HUES6 (cell line): ENCODE measurements around the gene KLRB1.
A peak's percentile ranks its signal among the peaks of the same experiment; 100 is the strongest.
"Not testable (repeated sequence)": the region's sequence is repeated elsewhere in the genome, so short reads cannot be mapped to it uniquely, and the experiment has no call there.

Source experiments
- H3K27ac ChIP-seq: 2 replicates; pipeline ENCODE4 v1.7.0; 2013; ENCODE audit warnings: low read depth, mild to moderate bottlenecking, low read length, inconsistent platforms
- H3K27me3 ChIP-seq: 2 replicates; pipeline ENCODE4 v1.6.1; 2013; ENCODE audit warnings: low read length; ENCODE audit not compliant: control insufficient read depth, insufficient read depth
- H3K36me3 ChIP-seq: 2 replicates; pipeline ENCODE4 v1.6.1; 2013; ENCODE audit warnings: low read length; ENCODE audit not compliant: control insufficient read depth, insufficient read depth
- H3K4me1 ChIP-seq: 2 replicates; pipeline ENCODE4 v1.6.1; 2013; ENCODE audit warnings: low read length; ENCODE audit not compliant: control insufficient read depth, insufficient read depth
- H3K4me3 ChIP-seq: 2 replicates; pipeline ENCODE4 v1.5.1; 2013; ENCODE audit warnings: low read depth, low read length
- H3K9ac ChIP-seq: one replicate; pipeline ENCODE4 v1.6.1; 2013; ENCODE audit warnings: mild to moderate bottlenecking, low read length
- H3K9me3 ChIP-seq: 2 replicates; pipeline ENCODE4 v1.6.1; 2013; ENCODE audit warnings: low read depth, low read length; ENCODE audit not compliant: control insufficient read depth, insufficient read depth

The KLRB1 gene

DNA sequence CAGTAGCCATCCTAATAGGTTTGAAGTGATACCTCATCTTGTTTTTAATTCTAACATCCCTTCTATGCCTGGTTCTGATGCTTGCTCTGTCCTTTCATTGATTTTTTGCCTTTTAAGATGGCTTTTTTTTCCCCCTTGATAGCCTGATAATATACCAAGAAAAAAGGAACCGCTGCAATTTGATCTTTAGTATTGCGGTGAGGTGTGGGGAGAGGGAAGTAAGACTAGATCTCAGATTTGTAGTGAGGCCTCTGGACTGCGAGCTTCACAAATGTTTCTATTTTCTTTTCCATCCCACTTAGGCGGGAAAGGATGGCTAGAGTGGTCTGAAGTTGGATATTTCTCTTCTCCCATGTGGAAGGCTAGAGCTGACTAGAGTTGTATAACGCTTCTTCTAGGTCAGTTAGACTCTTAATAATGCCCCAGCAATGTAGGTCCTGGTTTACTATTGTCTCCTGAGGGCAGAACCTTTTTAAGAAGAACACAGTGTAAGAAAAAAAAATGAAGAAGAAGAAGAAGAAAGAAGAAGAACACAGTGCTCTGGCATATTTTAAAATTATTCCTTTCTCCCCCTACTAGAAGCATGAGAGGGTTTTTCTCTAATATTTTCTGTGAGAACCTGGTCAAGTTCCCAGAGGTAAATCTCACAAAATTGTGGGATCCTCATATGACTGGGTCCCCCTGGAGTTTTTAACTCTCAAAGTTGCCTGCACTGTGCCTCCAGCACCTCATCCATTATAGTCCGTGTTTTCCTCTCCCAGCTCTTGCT lies 11.9 kb upstream of the KLRB1 start:
- H3K36me3 ChIP-seq, result no peaks in the 10 kb centered on the region
- H3K27ac ChIP-seq, result no peak overlapping the region
- H3K4me3 ChIP-seq, result no peak overlapping the region
- H3K27me3 ChIP-seq, result no peaks in the 10 kb centered on the region
- no peaks in the 10 kb centered on the region for H3K4me1 ChIP-seq
- no peak overlapping the region for H3K9ac ChIP-seq
- no peaks in the 10 kb centered on the region for H3K9me3 ChIP-seq

DNA sequence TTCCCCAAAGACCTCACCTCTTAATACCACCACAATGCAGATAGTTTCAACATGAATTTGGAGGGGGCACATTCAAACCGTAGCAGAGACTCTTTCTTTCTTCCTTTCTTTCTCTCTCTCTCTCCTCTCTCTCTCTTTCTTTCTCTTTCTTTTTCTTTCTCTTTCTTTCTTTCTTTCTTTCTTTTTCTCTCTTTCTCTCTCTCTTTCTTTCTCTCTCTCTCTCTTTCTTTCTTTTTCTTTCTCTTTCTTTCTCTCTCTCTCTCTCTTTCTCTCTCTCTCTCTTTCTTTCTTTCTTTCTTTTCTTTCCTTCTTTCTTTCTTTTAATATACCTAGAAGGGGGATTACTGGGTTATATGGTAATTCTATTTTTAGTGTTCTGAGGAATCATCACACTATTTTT lies 11.2 kb upstream of the KLRB1 start:
- not testable (repeated sequence) for H3K4me1 ChIP-seq, H3K9ac ChIP-seq, H3K27ac ChIP-seq, H3K36me3 ChIP-seq, H3K9me3 ChIP-seq, H3K27me3 ChIP-seq, H3K4me3 ChIP-seq

DNA sequence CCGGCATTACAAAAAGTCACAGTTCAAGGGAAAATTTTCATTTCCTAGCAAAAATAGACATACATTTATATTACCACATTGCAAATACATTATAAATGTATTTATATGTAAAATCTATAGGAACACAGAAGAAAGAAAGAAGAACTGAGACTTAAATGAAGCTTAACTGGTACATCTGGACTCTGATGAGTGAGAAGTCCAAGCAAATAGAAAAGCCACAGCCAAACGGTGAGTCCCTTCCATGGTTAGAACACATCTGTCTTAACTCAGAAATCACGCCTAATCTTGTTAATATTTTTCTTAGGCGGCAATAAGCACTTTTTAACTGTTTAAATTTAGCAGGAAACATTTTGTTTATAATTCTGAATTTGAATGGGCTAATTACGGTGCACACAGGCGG lies 9.4 kb upstream of the KLRB1 start:
- H3K27ac ChIP-seq, result no peak overlapping the region
- no peak overlapping the region for H3K9ac ChIP-seq
- H3K36me3 ChIP-seq, result no peaks in the 10 kb centered on the region
- no peak overlapping the region for H3K4me3 ChIP-seq
- H3K4me1 ChIP-seq, result no peaks in the 10 kb centered on the region
- no peaks in the 10 kb centered on the region for H3K9me3 ChIP-seq
- no peaks in the 10 kb centered on the region for H3K27me3 ChIP-seq

DNA sequence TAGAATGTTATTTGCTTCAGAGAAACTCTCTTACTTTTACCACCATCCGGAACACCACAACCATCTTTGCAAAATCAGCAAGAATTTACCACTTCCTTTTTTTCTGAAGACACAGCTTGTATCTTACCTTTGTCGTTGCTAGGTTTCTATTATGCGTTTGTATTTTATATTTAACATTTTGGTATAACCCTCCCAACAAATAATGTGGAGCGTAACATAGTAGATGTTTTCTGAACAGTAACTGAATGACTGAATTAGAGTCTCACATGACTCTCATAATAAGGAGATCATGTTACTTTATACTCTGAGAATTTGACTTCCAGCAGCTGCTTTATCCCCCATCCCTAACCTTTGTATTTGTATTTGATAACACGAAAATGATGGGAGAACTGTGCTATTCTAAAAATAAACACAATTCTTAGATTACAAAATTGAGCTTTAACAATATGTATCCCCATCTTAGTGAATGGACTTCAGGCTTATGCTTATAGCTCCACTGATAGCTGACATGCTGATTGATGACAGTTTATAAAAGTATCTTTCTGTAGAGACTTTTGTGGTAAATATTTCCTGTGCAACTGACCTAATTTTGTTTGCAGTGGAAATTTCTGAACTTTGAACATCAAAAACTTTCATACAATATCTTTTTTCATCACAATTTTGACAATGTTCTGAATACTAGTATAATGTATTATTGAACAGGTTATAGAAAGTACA lies 7.9 kb upstream of the KLRB1 start:
- no peak overlapping the region for H3K27ac ChIP-seq
- no peaks in the 10 kb centered on the region for H3K9me3 ChIP-seq
- no peak overlapping the region for H3K4me3 ChIP-seq
- no peak overlapping the region for H3K9ac ChIP-seq
- no peaks in the 10 kb centered on the region for H3K36me3 ChIP-seq
- no peaks in the 10 kb centered on the region for H3K27me3 ChIP-seq
- no peaks in the 10 kb centered on the region for H3K4me1 ChIP-seq

- H3K36me3 ChIP-seq, H3K4me3 ChIP-seq, H3K4me1 ChIP-seq, H3K9me3 ChIP-seq, H3K9ac ChIP-seq, H3K27ac ChIP-seq, H3K27me3 ChIP-seq: not testable (repeated sequence)
These were observed 2.9 kb upstream of the KLRB1 start for GRCh38 chr12:9610606-9611005.

DNA sequence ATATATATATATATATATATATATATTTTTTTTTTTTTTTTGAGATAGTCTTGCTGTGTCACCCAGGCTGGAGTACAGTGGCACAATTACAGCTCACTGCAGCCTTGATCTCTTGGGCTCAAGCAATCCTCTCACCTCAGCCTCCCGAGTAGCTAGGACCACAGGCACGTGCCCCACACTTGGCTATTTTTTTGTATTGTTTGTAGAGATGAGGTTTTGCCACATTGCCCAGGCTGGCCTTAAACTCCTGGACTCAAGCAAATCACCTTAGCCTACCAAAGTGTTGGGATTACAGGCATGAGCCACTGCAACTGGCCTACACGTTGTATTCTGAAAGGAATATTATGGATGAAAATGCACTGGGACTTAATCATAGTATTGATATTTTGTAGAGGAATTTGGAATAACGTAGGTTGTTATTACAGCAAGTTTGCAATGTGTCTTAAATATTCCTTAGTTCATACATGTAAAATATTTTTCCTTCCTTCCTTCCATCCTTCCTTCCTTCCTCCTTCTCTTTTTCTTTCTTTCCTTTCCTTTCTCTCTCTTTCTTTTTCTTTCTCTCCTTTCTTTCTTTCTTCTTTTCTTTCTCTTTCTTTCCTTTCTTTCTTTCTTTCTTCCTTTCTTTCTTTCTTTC lies 862 bp downstream of the KLRB1 start:
- Histone ChIP-seq H3K9ac (no peak overlapping the region), H3K4me1 (peaks cover 1% of the 10 kb centered on the region; the same call in 1 of the 2 replicates)

GRCh38 chr12:9606247-9606646 lies 1.5 kb downstream of the KLRB1 start:
- H3K4me1 ChIP-seq, result peaks cover 7% of the 10 kb centered on the region
- H3K27me3 ChIP-seq, result no peaks in the 10 kb centered on the region
- H3K27ac ChIP-seq, result no peak overlapping the region
- no peaks in the 10 kb centered on the region for H3K36me3 ChIP-seq
- H3K4me3 ChIP-seq, result no peak overlapping the region
- peaks cover 3% of the 10 kb centered on the region for H3K9me3 ChIP-seq
- no peak overlapping the region for H3K9ac ChIP-seq

More for the DNA sequence above, 862 bp downstream of the KLRB1 start:
- H3K27me3 ChIP-seq, result no peaks in the 10 kb centered on the region
- peaks cover 3% of the 10 kb centered on the region for H3K9me3 ChIP-seq
- H3K4me3 ChIP-seq, result no peak overlapping the region
- H3K36me3 ChIP-seq, result no peaks in the 10 kb centered on the region
- H3K27ac ChIP-seq, result no peak overlapping the region

GRCh38 chr12:9605483-9605882 lies 2.2 kb downstream of the KLRB1 start:
- Histone ChIP-seq H3K4me1 (peaks cover 9% of the 10 kb centered on the region), H3K9ac (no peak overlapping the region), H3K4me3 (no peak overlapping the region), H3K9me3 (peaks cover 3% of the 10 kb centered on the region), H3K27ac (no peak overlapping the region), H3K36me3 (no peaks in the 10 kb centered on the region), H3K27me3 (no peaks in the 10 kb centered on the region)

DNA sequence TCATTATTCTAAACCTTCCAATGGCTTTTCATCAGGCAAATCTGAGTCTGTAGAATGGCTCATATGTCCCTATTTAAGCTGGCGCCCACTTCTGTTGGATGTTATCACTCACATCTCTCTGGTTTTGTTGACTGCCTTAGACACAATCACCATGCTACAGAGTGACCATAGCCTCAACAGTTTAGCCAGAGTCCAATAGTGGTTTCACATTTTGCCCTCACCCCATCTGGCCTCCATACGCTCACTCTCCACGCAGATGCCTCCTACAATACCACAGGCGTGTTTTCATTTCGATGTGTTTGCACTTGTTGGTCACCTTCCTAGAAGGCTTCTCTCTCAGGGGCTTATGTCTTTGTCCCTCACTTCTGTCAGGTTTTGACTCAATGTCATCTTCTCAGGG lies 3.4 kb downstream of the KLRB1 start:
- Histone ChIP-seq H3K27ac (no peak overlapping the region), H3K36me3 (no peaks in the 10 kb centered on the region), H3K27me3 (no peaks in the 10 kb centered on the region), H3K4me1 (peaks cover 19% of the 10 kb centered on the region), H3K9me3 (no peaks in the 10 kb centered on the region), H3K9ac (no peak overlapping the region), H3K4me3 (no peak overlapping the region)

- H3K27ac ChIP-seq, result peak overlapping the region; percentile 86; the same call in 1 of the 2 replicates
- H3K4me3 ChIP-seq, result 0 out of 2 replicates have a peak overlapping the region, but pooled peaks have one; percentile 11
- peaks cover 19% of the 10 kb centered on the region for H3K4me1 ChIP-seq
- not testable (repeated sequence) for H3K9me3 ChIP-seq, H3K36me3 ChIP-seq, H3K27me3 ChIP-seq
- H3K9ac ChIP-seq, result peak overlapping the region; percentile 3
These were observed 7.3 kb downstream of the KLRB1 start for GRCh38 chr12:9600426-9600825.

DNA sequence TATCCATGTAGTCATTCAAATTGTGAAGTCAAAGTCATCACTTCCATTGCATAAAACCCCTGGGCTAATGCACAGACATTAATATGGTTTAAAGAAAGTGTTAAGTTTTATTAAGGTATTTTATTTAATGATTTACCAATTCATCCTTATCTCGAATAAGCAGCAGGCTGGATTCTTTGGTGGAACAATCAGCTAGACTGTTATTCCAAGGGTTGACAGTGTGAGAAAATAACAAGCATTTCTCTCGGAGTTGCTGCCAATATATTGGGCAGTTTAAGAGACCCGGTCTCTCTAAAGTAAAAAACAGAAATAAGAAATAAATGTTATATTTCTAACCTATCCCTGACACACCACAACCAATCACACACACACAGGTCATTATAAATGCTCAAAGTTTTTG lies 9.4 kb downstream of the KLRB1 start:
- H3K9ac ChIP-seq, result no peak overlapping the region

More for the DNA sequence above, 9.4 kb downstream of the KLRB1 start:
- Histone ChIP-seq H3K4me3 (no peak overlapping the region), H3K4me1 (peaks cover 19% of the 10 kb centered on the region), H3K27ac (no peak overlapping the region), H3K27me3 (no peaks in the 10 kb centered on the region), H3K9me3 (no peaks in the 10 kb centered on the region), H3K36me3 (no peaks in the 10 kb centered on the region)
